Testis (tissue), 3 donors: ENCODE results near the gene TMEM171. TPM values are rescaled to one million over a fixed set of nuclear protein-coding genes. Genes with fewer than 3 reads are reported as not detected.

ENCODE experiments used
- DNase-seq: peaks from one replicate; pipeline ENCODE4 v3.0.0-alpha.2; 2019
- H3K27ac ChIP-seq, 2 donors: fragments of 200-600 bp; sonication (generic); one replicate each; pipeline ENCODE4 v1.5.1; 2019
- H3K27me3 ChIP-seq: fragments of 200-600 bp; sonication (generic); one replicate; pipeline ENCODE4 v1.5.1; 2019
- H3K36me3 ChIP-seq: fragments of 200-600 bp; sonication (generic); one replicate; pipeline ENCODE4 v1.5.1; 2017; ENCODE audit warnings: low read depth; ENCODE audit errors: missing control alignments
- H3K4me1 ChIP-seq: fragments of 200-600 bp; sonication (generic); one replicate; pipeline ENCODE4 v1.5.1; 2019
- H3K4me3 ChIP-seq, 2 donors: fragments of 200-600 bp; sonication (generic); one replicate each; pipeline ENCODE4 v1.5.1; 2017 to 2019
- H3K9me3 ChIP-seq: fragments of 200-600 bp; sonication (generic); one replicate; pipeline ENCODE4 v1.5.1; 2017
- POLR2A ChIP-seq: fragments of 450-650 bp; IDR thresholded peaks from one replicate; pipeline ENCODE4 v1.6.1; 2017; ENCODE audit warnings: antibody characterized with exemption, mild to moderate bottlenecking, moderate library complexity
- WGBS, 2 donors: methylation state at CpG; one replicate each; pipeline ENCODE4 v1.1.5; 2018; 5-methylcytosine and 5-hydroxymethylcytosine counted together
- intact Hi-C: fragments of 100-400 bp; cut with DNase I; formaldehyde crosslinking; loops from one replicate; pipeline ENCODE4 v1.15.1; 2023; ENCODE audit warnings: low total_unique reads
- polyA plus RNA-seq: library from polyadenylated mRNA; stranded (reverse); fragments of 350-450 nt; fragmentation: Illumina TruSeq; extraction: RNeasy Lipid Tissue Mini Kit (QIAGEN cat#74804); gene quantifications from one replicate; pipeline ENCODE4 v1.2.3, GENCODE V29; 2014; ENCODE audit warnings: low read depth, low replicate concordance; ENCODE audit not compliant: insufficient read depth
- total RNA-seq, 2 donors: library from RNA; depleted of rRNA; stranded (reverse); fragments of >200 nt; gene quantifications; one replicate each; pipeline ENCODE4 v1.2.3, GENCODE V29; 2016
- TF ChIP-seq, protein P1 (sequence below), 3 experiments: fragments of 450-650 bp in 2 of 3; fragments of 200-600 bp in 1 of 3; sonication (generic) in 1 of 3; IDR thresholded peaks; one replicate each; pipeline ENCODE4 v1.5.1; 2016 to 2019; ENCODE audit warnings: antibody characterized with exemption in 3 of 3, mild to moderate bottlenecking in 2 of 3, moderate library complexity in 1 of 3

Gene TMEM171
- total and polyA plus RNA-seq, 3 donors from 2014 or later: 1.1 to 2.7 (median 1.7) TPM

DNA sequence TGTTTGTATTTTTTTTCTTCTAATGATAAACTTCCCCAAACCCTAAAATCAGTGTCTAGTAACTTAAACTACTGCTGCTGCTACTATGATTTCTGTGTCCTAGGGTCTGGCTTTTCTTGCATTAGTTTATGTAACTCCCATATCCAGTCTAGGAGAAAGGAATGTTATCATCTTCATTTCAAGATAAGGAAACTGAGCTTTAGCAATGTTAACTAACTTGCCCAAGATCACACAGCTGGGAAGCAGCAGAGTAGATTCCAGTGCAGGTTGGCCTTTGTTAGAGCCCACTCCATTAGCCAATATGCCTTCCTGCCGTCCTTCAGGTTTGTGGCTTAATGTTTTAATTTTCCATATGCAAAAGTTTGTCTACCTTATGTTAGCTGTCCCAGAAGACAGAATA is 10.4 kb downstream of the TMEM171 start:
- no peak overlapping the region for H3K27ac ChIP-seq
- H3K4me1 ChIP-seq: no peaks in the 10 kb centered on the region
- H3K4me3 ChIP-seq: no peak overlapping the region
- no peak for DNase-seq
- WGBS, 2 donors: 59 to 82% methylated on average over 1 of the region's 1 CpG
- no peaks in the 10 kb centered on the region for H3K36me3 ChIP-seq
- intact Hi-C loops: no loop called here
- no peaks in the 10 kb centered on the region for H3K27me3 ChIP-seq
- TF ChIP-seq POLR2A: no peak
- TF ChIP-seq, protein P1, sequence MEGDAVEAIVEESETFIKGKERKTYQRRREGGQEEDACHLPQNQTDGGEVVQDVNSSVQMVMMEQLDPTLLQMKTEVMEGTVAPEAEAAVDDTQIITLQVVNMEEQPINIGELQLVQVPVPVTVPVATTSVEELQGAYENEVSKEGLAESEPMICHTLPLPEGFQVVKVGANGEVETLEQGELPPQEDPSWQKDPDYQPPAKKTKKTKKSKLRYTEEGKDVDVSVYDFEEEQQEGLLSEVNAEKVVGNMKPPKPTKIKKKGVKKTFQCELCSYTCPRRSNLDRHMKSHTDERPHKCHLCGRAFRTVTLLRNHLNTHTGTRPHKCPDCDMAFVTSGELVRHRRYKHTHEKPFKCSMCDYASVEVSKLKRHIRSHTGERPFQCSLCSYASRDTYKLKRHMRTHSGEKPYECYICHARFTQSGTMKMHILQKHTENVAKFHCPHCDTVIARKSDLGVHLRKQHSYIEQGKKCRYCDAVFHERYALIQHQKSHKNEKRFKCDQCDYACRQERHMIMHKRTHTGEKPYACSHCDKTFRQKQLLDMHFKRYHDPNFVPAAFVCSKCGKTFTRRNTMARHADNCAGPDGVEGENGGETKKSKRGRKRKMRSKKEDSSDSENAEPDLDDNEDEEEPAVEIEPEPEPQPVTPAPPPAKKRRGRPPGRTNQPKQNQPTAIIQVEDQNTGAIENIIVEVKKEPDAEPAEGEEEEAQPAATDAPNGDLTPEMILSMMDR (IDR thresholded peaks at IDR 0.05): no peak
- no peaks in the 10 kb centered on the region for H3K9me3 ChIP-seq

DNA sequence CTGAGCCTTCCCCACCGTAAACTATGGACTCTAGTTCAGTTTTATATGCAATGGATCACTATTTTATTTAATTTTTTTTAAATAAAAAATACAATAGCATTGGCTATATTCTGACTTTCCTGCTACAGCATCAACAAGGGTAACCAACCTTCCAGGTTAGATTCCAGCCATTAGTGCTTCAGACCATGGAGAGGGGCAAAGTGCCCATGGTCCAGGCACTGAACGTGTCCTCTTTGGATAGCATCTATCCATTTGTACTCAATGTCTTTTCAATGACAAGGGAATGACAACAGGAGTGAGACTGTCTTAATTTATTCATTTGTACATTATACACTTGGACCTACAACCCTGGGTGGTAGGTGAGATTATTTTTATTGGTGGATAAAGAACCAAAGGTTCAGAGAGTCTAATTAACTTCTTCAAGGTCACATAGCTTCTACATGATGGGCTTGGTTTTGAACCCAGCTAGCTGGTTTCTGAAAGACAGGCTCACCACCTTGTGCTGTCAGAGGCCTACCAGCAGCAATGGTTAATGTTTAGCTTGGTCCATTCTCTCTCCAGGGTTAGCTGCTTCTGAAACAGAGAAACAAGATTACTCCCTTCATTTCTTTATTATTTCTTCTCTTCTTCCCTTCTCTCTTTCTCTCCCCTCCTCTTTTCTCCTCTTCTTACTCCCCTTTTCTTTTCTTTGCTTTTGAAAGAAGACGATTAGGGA is 11.5 kb downstream of the TMEM171 start:
- WGBS, 2 donors: 82 to 85% methylated on average over 3 of the region's 3 CpGs
- no peaks in the 10 kb centered on the region for H3K4me1 ChIP-seq
- H3K4me3 ChIP-seq: no peak overlapping the region
- no peak for DNase-seq
- no peaks in the 10 kb centered on the region for H3K36me3 ChIP-seq
- no peaks in the 10 kb centered on the region for H3K9me3 ChIP-seq
- no peak for TF ChIP-seq POLR2A
- TF ChIP-seq, protein P1 (IDR thresholded peaks at IDR 0.05): no peak
- intact Hi-C loops: no loop called here
- H3K27me3 ChIP-seq: no peaks in the 10 kb centered on the region
- no peak overlapping the region for H3K27ac ChIP-seq

- WGBS, 2 donors: 92 to 95% methylated on average over 2 of the region's 2 CpGs
- no peak overlapping the region for H3K27ac ChIP-seq
- TF ChIP-seq, protein P1 (IDR thresholded peaks at IDR 0.05): no peak
- TF ChIP-seq POLR2A: no peak
- DNase-seq: no peak
- H3K36me3 ChIP-seq: no peaks in the 10 kb centered on the region
- H3K9me3 ChIP-seq: no peaks in the 10 kb centered on the region
- H3K4me3 ChIP-seq: no peak overlapping the region
- no peaks in the 10 kb centered on the region for H3K4me1 ChIP-seq
- intact Hi-C loops: no loop called here
- no peaks in the 10 kb centered on the region for H3K27me3 ChIP-seq
These were observed 12.4 kb downstream of the TMEM171 start for GRCh38 chr5:73132759-73133158.

DNA sequence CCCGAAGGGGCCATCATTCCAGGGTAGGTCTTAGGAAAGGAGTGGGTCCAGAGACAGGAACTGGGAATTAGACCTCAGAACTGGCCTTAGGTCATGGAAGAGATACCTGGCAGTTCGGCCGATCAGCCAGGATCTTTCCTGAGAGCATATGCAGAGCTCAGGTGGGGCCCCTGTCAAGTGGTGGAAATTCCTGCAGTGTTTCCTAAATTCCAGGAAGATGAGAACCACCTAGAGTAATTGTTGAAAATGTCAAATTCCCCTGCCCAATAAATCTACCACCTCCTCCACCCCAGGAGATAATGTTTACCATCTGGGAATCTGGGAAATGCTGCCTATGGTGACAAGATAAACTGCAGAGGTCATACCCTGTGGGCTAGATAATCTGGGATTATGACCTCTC is 14.6 kb downstream of the TMEM171 start:
- no peak for TF ChIP-seq POLR2A
- H3K9me3 ChIP-seq: no peaks in the 10 kb centered on the region
- intact Hi-C loops: no loop called here
- DNase-seq: no peak
- H3K27ac ChIP-seq: no peak overlapping the region
- no peaks in the 10 kb centered on the region for H3K36me3 ChIP-seq
- 87% methylated on average over 3 of the region's 3 CpGs for WGBS, 2 donors
- H3K27me3 ChIP-seq: no peaks in the 10 kb centered on the region
- no peaks in the 10 kb centered on the region for H3K4me1 ChIP-seq
- H3K4me3 ChIP-seq: no peak overlapping the region

- DNase-seq: no peak
- H3K4me3 ChIP-seq: no peak overlapping the region
- H3K27ac ChIP-seq: no peak overlapping the region
- H3K9me3 ChIP-seq: no peaks in the 10 kb centered on the region
- TF ChIP-seq, protein P1 (IDR thresholded peaks at IDR 0.05): peak in 1 of 3 experiments; percentile 21
- TF ChIP-seq POLR2A: no peak
- H3K36me3 ChIP-seq: no peaks in the 10 kb centered on the region
- intact Hi-C loops: no loop called here
- no peaks in the 10 kb centered on the region for H3K27me3 ChIP-seq
- WGBS, 2 donors: 45 to 63% methylated on average over 6 of the region's 6 CpGs
- H3K4me1 ChIP-seq: no peaks in the 10 kb centered on the region
These were observed 15.2 kb downstream of the TMEM171 start for GRCh38 chr5:73135429-73136054.
